HG03095 (cell line): ENCODE results near the gene TBC1D7.
"Not testable (repeated sequence)": the region's sequence is repeated elsewhere in the genome, so short reads cannot be mapped to it uniquely, and the experiment has no call there.

Source experiments
- ATAC-seq: cut with Tn5 transposase; IDR thresholded peaks from one replicate; pipeline ENCODE4 v1.9.1; 2021; ENCODE audit warnings: moderate library complexity; ENCODE audit not compliant: unreplicated experiment

The TBC1D7 gene

GRCh38 chr6:13326031-13326586 is 2.2 kb downstream of the TBC1D7 start:
- ATAC-seq = not testable (repeated sequence)

- ATAC-seq = no peak
Observed at GRCh38 chr6:13319891-13320564, 8.3 kb downstream of the TBC1D7 start.

- no peak for ATAC-seq
Observed at GRCh38 chr6:13318821-13319220, 9.5 kb downstream of the TBC1D7 start.

DNA sequence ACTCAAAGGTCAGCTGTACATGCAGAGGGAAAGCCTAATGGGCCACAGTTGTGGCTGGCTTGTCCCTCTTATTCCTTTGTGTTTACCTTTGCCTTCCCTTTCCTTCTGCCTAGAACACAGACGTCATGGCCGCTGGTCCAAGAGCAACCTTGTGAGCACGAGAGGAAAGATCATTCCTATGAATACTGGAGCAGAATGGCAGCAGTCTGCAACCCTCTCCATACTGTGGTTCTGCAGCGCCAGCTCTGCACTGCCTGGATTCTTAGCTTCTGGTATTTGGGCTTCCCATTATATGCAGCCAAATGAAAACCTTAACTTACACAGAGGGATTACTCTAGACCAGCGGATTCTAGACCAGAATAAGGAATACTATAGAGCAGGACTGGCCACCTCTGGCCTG is 12.4 kb downstream of the TBC1D7 start:
- no peak for ATAC-seq

DNA sequence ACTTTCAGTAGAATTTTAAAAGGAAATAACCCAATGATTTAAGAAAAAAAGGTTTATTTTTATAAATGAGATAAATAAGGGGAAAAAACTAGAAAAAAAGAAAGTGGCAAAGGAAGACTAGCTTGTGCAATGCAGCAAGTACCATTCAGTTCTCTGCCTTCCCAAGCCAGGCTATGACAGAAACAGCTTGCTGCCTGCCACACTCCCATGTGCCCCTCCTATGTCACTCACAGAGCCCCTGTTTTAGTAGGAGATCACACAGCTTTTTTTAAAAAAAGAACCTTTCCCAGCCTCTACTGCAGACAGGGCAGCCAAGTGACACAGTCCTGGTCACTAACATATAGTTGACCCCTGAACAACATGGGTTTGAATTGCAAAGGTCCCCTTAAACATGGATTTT is 13.5 kb downstream of the TBC1D7 start:
- ATAC-seq = no peak

DNA sequence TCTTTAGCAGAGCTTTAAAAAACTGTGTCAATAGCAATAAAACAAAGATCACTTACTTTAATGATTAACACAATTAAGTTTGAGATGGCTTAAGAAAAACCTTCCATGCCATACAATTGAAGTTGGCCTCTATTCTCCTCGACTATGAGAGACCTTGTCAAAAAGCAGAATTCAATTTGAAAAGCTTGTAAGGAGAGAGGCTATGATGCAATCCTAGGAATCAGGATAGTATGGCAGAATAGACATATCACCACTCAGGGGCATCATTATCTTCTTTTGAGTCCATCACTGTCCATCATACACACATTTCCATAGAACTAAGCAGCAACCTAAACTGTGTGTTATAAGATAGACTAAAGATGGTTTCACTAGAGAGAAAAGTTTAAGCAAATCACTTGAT is 17.2 kb downstream of the TBC1D7 start:
- ATAC-seq = no peak

DNA sequence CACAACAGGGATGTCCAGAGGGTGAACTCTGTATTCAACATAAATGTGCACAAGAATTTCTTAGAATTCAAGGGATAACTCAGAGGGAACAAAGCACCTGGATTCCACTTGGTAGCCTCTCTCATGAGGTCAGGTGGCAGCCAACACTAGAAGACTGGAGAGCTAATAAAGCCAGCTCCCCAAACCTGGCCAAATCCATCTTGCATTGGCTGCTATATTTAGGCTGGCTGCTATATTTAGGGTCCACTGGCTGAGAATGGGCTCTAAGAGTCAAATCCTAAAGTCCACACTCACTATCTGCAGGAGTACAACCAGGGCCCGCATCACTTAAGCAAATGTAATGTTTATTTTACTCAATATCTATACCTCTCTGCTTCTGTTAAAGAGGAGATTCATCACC is 20.0 kb downstream of the TBC1D7 start:
- ATAC-seq = no peak

DNA sequence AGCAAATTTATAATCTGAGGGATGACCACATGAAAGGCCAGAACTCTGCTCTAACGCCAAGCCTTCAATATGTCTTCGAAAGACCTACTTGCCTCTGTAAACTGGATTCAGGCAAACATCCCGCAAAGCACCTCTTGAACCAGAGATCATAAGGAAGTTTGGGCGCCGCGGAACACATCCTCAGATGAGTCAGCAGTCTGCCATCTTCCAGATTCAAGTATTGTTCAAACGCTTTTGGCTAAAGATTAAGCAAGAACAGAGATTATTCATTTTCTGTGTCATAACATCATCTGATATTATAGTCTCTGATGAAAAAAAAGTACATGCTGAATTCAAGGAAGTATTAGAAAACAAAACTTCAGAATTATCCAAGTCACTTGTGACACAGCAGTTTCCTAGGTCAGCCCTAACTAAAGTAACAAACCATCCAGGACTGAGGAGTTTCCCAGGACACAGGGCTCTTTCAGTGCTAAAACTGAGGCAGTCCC is 20.8 kb downstream of the TBC1D7 start:
- no peak for ATAC-seq

GRCh38 chr6:13305791-13306190 is 22.5 kb downstream of the TBC1D7 start:
- ATAC-seq = no peak

DNA sequence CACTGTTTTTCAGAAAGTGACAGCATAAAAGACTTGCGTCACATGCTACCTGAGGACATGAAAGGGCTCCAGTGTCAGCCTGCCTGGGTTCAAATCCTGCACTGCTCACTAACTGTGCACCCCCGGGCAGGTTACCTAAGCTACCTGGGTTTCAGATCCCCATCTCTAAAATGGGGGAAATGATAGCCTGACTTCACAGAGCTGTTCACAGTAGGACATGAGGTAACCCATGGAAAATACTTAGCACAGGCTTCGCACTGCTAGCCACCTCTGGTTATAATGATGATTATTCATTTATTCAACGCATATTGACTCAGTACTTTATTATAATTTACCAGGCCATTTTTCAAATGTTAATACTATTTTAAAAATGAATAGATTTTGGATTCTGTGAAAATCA is 23.0 kb downstream of the TBC1D7 start:
- no peak for ATAC-seq

DNA sequence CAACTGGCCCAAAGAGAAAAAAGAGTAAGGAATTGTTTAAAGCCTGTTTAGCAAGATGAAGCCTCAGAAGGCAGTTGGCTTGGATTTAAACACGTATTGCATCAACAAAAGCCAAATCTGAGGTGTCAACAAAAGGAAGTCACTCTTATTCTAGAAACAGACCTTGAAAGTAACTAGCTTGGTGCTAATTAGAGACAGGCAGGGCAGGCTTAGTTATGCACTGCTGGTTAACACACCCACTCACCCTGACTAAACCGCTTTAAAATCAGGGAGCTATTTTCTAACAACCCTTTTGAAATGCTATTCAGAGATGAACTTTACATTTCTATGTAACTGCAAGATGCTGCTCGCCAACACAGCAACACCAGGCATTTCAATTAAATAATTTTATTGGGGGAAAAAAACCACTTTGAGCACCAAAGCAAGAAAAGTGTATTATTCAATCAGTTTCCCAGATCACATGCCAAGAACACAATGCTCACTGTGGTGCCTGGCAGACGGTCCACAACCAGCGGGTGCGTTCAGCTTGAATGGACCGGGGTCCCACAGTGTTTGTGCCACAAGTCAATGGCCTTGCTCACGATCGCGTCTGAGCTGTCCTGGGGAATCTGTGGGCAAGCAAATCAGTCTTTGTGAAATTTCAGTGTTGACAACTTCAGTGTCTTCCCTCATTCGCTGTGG is 23.6 kb downstream of the TBC1D7 start:
- ATAC-seq = peak; percentile 42

DNA sequence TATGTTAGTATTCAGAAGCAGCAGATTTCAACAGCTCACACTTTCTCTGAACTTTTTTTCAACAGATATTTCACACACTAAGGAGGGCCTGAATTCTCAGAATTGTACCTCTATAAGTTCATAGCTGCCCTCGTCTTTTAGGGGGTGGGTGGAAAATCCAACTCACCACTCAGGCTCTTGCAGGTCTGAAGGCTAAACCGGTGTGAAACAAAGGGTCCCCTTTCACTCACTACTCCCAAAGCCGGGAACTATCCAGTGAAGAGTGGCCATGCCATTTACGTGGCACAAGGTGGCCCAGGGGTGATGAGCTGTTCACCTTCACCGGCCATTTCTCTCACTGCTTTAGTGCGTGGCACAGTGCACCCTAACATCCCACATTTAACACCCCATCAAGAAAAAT is 24.2 kb downstream of the TBC1D7 start:
- ATAC-seq = no peak

DNA sequence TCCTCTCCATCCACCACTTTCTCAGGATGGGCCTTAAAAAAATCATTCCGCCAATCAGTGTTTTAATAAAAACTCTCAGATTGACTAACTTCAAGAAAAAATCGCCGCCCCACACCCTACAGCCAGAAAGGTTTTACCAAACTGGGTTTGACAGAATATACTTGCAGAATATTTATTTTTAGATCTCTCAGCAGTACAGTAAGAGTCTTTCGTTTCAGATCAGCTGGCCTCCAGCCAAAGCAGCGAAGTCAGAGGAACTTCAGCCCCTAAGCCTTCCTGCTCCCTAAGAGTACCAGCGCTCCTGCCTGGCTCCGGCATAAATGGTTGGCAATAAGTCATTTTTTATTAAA is 24.7 kb downstream of the TBC1D7 start:
- ATAC-seq = peak; percentile 52

- ATAC-seq = peak; percentile 65
Observed at GRCh38 chr6:13302751-13303667, 25.3 kb downstream of the TBC1D7 start.

DNA sequence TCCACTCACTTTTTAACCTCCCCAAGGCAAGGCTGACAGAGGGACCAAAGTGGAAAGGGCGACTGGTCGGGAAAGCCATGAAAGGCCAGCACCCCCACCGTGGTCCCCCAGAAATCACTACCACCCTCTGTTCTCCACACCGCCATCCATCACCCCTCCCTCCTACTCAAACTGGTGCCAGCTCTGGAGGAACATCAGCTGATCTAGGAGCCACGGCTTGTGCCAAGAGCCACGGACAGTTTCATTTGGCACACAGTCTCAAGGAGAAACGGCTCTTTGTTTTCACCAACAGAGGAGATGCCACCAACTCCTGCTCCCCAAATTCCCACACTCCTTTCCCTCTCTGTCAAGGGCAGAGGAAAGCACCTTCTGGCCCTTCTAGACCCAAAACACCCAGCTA is 26.0 kb downstream of the TBC1D7 start:
- no peak for ATAC-seq

GRCh38 chr6:13300643-13301590 is 27.4 kb downstream of the TBC1D7 start:
- no peak for ATAC-seq

- ATAC-seq = no peak
Observed at GRCh38 chr6:13299918-13300317, 28.4 kb downstream of the TBC1D7 start.

DNA sequence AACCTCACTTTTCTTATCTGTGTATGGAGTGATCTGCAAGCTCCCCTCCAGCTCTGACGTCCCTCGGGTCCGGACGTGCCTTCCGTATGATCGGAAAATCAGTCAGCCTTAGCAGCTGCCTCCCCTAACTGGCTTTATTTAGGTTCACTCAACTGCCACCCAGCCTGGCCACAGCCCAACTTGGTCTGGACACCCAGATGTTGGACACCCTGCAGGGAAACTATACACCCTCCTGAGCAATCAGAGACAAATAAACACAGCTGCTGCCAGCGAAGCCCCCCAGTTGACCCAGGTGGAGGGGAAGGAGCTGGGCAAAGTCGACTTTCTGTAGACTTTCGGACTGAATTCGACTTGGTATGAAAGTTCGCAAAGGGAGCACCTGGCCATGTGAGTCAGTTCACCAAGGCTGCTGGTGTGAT is 28.9 kb downstream of the TBC1D7 start:
- ATAC-seq = no peak

DNA sequence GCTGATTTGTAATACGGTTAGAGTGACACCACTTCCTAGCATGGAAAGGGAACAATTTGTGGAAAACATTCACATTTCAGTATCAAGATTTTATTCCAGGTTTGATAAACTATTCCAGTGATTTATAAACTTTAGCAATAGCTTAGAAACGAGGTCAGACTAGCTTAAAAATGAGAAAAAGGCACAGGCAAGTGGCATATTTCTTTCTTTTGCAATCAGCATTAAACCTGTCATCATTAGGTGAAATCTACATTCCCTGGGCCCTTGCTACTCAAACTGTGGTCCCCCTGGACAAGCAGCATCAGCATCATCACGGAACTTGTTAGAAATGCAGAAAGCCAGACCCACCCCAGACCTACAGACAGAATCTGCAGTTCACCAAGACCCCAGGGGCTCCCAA is 29.9 kb downstream of the TBC1D7 start:
- no peak for ATAC-seq

DNA sequence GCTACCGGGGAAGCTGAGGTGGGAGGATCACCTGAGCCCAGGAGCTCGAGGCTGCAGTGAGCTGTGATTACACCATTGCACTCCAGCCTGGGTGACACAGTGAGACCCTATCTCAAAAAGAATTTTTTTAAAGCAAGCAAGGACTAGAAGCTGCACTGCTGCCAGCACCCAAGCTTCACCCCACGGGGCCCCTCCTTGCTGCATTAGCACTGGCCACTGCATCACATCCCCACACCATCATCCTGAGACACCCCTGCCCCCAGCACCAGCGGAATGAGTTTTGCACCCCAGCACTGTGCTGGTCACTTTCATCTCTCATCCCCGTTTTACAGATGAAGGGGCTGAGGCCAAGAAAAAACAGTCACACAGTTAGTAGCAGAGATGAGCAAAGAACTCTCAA is 30.9 kb downstream of the TBC1D7 start:
- ATAC-seq = no peak
